Measurements from ENCODE around the gene TAL1.
"Not testable (repeated sequence)": the region's sequence is repeated elsewhere in the genome, so short reads cannot be mapped to it uniquely, and the experiment has no call there.

The TAL1 gene

DNA sequence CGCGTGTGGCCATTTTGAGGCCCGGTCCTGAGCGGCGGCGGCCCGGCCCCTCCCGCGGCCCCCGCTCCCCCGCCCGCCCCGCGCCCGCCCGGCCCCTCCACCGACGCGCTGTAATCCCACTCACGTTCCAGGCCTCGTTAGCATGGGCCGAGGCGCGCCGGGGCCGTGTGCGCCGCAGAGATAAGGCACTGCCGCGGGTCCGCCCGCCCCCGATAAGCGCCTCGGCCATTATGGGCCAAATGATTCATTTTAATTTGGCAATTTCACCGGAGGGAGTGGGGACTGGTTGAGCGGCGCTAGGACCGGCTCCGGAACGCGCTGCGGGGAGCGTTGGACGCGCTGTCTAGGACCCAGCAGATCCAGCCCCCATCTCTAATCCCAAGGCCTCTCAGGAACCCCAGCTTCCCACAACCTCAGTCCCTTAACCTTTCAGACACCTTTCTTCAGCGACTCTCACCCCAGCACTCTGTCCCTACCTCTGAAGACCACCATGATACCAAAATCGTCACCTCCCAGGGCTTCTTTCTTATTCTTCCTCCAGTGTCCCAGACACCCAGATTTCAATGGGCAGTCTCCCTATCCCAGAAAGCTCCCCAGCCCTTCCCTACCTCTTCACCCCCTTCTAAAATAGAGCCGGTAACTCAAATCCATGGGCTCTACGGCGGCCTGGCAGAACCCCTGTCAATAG, at the start of gene TAL1:
Gene TAL1 (minus strand): TSS at position 39 of the 688 bp plus-strand sequence. CDS start 6,337 bp downstream, outside the sequence.
- DNase-seq, result no peak

GRCh38 chr1:47280142-47280541, 48.1 kb upstream of the TAL1 start:
- no peak for DNase-seq

DNA sequence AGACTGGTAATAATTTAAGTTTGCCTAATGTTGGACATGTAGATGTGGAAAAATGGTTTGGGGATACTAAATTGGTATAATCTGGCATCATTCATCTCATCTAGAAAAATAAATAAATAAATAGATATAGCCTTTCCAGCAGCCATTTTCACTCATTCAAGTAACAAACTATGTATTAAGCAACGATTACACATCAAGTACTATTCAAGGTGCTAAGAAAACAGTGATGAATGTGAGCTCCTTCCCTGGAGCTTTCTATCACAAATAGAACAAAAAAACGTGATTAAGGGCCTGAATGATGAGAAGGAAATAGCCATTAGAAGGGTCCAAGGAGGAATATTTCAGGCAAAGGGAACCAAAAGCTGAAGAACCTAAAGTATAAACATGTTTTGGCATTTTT, 44.8 kb upstream of the TAL1 start:
- DNase-seq, result no peak

- DNase-seq, result not testable (repeated sequence)
Observed at GRCh38 chr1:47275811-47276210, 43.8 kb upstream of the TAL1 start.

DNA sequence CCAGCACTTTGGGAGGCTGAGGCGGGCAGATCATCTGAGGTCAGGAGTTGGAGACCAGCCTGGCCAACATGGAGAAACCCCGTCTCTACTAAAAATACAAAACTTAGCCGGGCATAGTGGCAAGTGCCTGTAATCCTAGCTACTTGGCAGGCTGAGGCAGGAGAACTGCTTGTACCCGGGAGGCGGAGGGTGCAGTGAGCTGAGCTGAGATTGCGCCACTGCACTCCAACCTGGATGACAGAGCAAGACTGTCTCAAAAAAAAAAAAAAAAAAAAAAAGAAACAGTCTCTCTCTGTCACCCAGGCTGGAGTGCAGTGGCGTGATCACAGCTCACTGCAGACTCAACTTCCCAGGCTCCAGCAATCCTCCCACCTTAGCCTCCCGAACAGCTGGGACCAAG, 33.5 kb upstream of the TAL1 start:
- DNase-seq, result not testable (repeated sequence)

DNA sequence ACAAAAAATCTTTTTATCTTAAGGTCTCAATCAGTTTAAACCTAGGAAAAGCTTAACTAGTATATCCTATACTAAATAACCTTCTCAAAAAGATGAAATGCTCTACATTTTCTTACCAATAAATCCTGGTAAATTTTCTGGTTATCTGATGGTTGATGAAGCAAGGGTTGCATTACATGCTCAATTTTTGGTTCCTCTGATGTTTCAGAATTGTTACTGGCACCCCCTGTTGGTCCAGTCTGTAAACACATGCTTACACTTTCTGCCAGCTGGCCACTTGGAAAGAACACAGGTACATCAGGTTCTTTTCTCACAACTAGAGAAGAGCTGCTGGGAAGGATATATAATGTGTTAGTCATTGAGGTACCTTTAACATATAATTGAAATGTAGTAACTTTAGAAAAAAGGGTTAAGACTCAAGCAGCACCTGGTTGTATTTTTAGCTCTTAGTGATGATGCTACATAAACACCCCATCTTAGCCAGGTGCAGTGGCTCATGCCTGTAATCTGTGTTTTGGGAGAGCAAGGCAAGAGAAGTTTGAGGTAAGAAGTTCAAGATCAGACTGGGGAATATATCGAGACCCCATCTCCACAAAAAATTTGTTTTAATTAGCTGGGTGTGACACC, 30.9 kb upstream of the TAL1 start:
- no peak for DNase-seq

GRCh38 chr1:47257224-47257623, 25.2 kb upstream of the TAL1 start:
- DNase-seq, result no peak

GRCh38 chr1:47252795-47253194, 20.8 kb upstream of the TAL1 start:
- no peak for DNase-seq

DNA sequence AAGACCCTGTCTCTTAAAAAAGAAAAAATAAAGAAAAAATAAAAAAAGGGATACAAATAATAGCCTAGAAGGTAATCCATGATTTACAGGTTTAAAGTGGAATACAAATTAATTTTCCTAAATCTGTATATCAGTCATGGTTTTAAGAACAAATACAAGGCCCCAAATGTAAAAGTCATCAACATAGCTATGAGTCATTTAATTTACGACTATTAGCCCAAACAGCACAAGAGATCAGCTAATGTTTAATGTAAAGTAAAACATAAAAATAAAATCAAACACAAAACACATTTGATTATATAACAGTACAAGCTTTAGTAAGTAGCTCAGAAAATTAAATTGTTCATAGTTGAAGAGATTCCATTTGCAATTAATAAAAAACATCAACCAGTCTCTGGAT, 20.3 kb upstream of the TAL1 start:
- DNase-seq, result no peak

DNA sequence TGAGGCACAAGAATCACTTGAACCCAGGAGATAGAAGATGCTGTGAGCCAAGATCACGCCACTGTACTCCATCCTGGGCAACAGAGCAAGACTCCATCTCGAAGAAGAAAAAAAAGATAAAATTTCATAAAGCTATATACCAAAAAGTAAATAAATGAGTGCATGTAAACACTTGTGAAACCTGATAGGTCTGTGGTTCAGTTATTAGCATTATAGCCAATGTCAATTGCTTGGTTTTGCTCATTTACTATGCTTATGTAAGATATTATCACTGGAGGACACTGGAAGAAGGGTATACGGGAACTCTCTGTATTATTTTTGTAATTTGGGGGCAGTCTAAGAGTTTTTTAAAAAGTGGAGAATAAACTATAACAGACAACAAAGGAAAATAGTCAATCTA, 17.7 kb upstream of the TAL1 start:
- DNase-seq, result no peak

GRCh38 chr1:47244339-47244862, 12.4 kb upstream of the TAL1 start:
- DNase-seq, result no peak

DNA sequence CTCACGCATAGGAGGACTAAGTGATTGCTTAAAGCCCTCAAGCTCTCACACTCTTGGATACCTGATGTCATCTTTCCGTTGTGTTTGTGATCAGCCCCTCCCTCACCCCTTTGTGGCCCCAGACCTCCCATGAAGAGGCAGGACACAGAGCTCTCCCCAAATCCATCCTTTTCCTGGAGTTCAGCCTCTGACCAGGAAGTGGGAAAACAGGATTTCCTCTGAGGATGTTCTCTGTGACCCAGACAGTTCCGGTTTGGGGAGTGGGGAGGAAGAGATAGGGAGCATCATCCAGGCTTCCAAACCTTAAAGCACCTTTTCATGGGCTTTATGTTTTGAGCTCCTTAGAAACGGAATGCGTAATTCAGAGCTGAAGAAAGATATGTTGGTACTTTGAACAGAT, 11.9 kb upstream of the TAL1 start:
- DNase-seq, result no peak

DNA sequence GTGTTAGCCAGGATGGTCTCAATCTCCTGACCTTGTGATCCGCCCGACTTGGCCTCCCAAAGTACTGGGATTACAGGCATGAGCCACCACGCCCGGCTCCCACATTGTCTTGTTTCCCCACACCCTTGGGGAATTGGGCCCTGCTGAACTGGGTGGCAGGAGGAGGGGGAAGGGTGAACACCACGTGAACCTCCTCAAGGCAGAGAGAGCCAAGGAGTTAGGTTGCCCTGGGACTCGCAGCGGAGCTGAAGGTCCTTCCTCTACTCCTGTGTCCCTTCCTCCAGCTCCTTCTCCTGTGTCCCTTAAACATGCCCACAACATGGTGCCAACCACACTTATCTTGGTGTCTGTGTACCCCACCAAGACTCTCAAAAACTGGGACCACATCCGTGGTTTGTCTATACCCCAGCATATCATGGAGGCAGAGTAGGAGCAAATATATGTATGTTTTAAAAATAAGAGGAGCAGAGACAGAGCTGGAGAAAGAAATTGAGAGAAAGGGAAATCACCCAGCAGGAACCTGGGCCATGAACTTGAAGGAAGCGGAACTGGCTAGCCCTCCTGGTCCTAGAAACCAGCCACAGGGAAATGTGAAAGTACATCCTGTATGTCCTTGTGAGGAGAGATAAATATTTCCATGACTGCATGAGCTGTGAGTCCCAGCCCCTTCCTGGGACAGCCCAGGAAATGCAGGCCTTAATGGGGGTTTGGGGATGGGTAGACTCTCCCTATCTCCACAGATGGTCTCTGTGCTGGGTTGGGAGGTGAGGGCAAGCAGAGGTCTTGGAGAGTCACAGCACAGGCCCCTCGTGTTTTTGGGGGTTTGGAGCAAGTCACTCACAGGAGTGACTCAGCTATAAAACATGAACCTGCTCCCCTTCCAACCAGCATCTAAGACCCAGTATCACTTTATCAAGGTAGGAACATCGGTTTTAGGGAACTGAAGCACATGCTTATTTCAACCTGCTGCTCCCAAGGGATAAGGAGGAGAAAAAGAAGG, 9.4 kb upstream of the TAL1 start:
- DNase-seq, result no peak

GRCh38 chr1:47238935-47239592, 7.0 kb upstream of the TAL1 start:
- DNase-seq, result no peak

DNA sequence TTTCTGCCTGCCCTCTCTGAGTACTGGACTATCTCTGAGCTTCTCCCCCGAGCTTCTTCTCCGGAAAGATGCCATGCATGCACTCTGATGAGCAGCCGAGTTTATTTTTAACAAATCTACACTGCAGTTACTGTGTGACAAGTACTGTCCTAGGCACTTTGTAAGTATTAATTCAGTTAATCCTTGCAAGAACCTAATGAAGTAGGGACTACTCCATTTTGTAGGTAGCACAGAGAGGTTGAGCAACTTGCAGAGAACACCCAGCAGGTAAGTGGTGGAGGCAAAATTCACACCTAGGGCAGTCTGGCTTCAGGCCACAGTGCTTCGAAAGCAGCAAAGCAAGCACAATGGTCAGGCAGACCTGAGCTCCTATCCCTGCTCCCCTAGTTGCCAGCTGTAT, 3.8 kb upstream of the TAL1 start:
- DNase-seq, result no peak

- DNase-seq, result no peak
Observed at GRCh38 chr1:47235241-47235681, 3.2 kb upstream of the TAL1 start.

- DNase-seq, result no peak
Observed at GRCh38 chr1:47233186-47233585, 1.2 kb upstream of the TAL1 start.

DNA sequence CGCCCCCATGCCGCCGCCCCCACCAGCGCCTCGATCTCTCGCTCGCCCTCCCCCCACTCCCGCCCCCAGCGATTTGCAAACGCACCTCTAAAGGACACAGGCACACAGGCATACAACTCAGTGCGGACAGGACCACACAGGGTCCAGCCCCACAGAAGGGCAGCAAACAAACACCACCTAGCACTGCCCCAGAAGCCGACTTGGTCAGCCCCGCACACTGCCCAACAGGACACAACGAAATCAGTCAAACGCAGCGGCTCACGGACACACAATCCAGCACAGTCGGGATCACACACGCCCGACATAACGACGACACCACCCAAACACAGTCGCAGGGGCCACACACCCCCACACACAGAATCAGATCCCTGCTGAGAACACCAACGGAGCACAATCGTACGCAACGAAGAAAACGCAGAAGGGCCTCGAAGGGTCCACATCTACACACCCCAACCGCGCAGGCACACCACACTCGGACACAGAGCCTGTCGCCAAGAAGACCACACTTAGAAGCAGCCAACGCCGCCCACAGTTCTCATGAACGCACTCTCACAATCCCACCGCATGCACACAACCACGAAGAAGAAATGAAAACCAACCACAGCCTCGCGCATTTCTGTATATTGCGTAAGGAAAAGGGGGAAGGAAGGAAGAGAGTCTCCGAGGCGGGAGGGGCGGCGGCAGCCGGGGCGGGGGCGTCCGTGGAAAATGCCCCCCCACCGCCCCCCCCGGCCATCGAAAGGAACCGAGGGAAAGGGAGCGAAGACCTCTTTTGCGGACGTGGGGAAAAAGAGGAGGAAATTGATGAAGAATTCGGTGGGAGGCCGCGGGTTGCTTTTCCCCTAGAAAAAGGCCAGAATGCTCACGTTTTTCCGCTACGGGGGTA, 481 bp downstream of the TAL1 start:
- DNase-seq, result no peak

- no peak for DNase-seq
Observed at GRCh38 chr1:47230692-47231300, 1.2 kb downstream of the TAL1 start.

- no peak for DNase-seq
Observed at GRCh38 chr1:47229886-47230691, 1.9 kb downstream of the TAL1 start.

Data from NK-92 treated with Interleukin-12 subunit alpha and Interleukin-12 subunit beta, amount 100 ng/mL, for 24 hours (cell line).